SK-N-SH treated with all-trans-retinoic acid at 6 μM for 48 hours (cell line): ENCODE measurements around the gene VWF.

Source experiments
- ATAC-seq: fragments of 200-7000 bp; cut with Tn5 transposase; 3 replicates; pipeline ENCODE4 v1.9.1; 2020; ENCODE audit warnings: mild to moderate bottlenecking, moderate library complexity
- BACH2 ChIP-seq: fragments of 250-450 bp; sonication (Bioruptor Pico); IDR thresholded peaks from 2 replicates; pipeline ENCODE4 v1.9.0; 2021; ENCODE audit warnings: mild to moderate bottlenecking, borderline replicate concordance
- CREB5 ChIP-seq: fragments of 250-450 bp; sonication (Bioruptor Pico); IDR thresholded peaks from 2 replicates; pipeline ENCODE4 v1.5.1; 2020; ENCODE audit warnings: low read depth, mild to moderate bottlenecking, moderate library complexity
- CSDC2 ChIP-seq: fragments of 250-450 bp; sonication (Bioruptor Pico); IDR thresholded peaks from 2 replicates; pipeline ENCODE4 v1.5.0; 2020; ENCODE audit warnings: mild to moderate bottlenecking, moderate library complexity
- ESRRG ChIP-seq: fragments of 250-450 bp; sonication (Bioruptor Pico); IDR thresholded peaks from 2 replicates; pipeline ENCODE4 v1.6.1; 2021; ENCODE audit warnings: mild to moderate bottlenecking
- GLIS3 ChIP-seq: fragments of 250-450 bp; sonication (Bioruptor Pico); IDR thresholded peaks from 2 replicates; pipeline ENCODE4 v1.5.0; 2020; ENCODE audit warnings: mild to moderate bottlenecking, moderate library complexity
- ISL1 ChIP-seq: fragments of 250-450 bp; sonication (Bioruptor Pico); IDR thresholded peaks from 2 replicates; pipeline ENCODE4 v2.1.2; 2022; ENCODE audit warnings: mild to moderate bottlenecking, moderate library complexity
- POU6F1 ChIP-seq: fragments of 250-450 bp; sonication (Bioruptor Pico); IDR thresholded peaks from 2 replicates; pipeline ENCODE4 v1.8.0; 2021; ENCODE audit warnings: low read depth, mild to moderate bottlenecking, moderate library complexity, borderline replicate concordance
- PPARA ChIP-seq: fragments of 250-450 bp; sonication (Bioruptor Pico); IDR thresholded peaks from 2 replicates; pipeline ENCODE4 v1.5.0; 2020; ENCODE audit warnings: mild to moderate bottlenecking, borderline replicate concordance
- RARB ChIP-seq: fragments of 250-450 bp; sonication (Bioruptor Pico); IDR thresholded peaks from 2 replicates; pipeline ENCODE4 v1.8.0; 2021; ENCODE audit warnings: mild to moderate bottlenecking, moderate library complexity
- SNAI2 ChIP-seq: fragments of 250-450 bp; sonication (Bioruptor Pico); IDR thresholded peaks from 2 replicates; pipeline ENCODE4 v1.5.0; 2020; ENCODE audit warnings: mild to moderate bottlenecking, moderate library complexity
- TCF4 ChIP-seq: fragments of 250-450 bp; sonication (Bioruptor Pico); IDR thresholded peaks from 2 replicates; pipeline ENCODE4 v1.8.0; 2021; ENCODE audit warnings: mild to moderate bottlenecking, moderate library complexity, borderline replicate concordance
- TOX ChIP-seq: fragments of 250-450 bp; sonication (Bioruptor Pico); IDR thresholded peaks from 2 replicates; pipeline ENCODE4 v1.8.0; 2021; ENCODE audit warnings: mild to moderate bottlenecking, moderate library complexity, borderline replicate concordance
- TSHZ2 ChIP-seq: fragments of 250-450 bp; sonication (Bioruptor Pico); IDR thresholded peaks from 2 replicates; pipeline ENCODE4 v1.5.0; 2020; ENCODE audit warnings: mild to moderate bottlenecking, moderate library complexity
- ZC3H10 ChIP-seq: fragments of 250-450 bp; sonication (Bioruptor Pico); IDR thresholded peaks from 2 replicates; pipeline ENCODE4 v1.5.1; 2021; ENCODE audit warnings: mild to moderate bottlenecking, moderate library complexity
- ZFP3 ChIP-seq: fragments of 250-450 bp; sonication (Bioruptor Pico); IDR thresholded peaks from 2 replicates; pipeline ENCODE4 v1.5.0; 2020; ENCODE audit warnings: mild to moderate bottlenecking, moderate library complexity
- ZFP30 ChIP-seq: fragments of 450-650 bp; formaldehyde crosslinking; IDR thresholded peaks from 2 replicates; pipeline ENCODE4 v1.5.0; 2022; ENCODE audit warnings: mild to moderate bottlenecking, moderate library complexity
- ZNF565 ChIP-seq: fragments of 450-650 bp; formaldehyde crosslinking; conservative IDR thresholded peaks from 2 replicates; pipeline ENCODE4 v1.5.0; 2020; ENCODE audit warnings: low read depth, mild to moderate bottlenecking, moderate library complexity
- ZNF70 ChIP-seq: fragments of 450-650 bp; formaldehyde crosslinking; IDR thresholded peaks from 2 replicates; pipeline ENCODE4 v1.5.0; 2020; ENCODE audit warnings: mild to moderate bottlenecking, moderate library complexity
- ZNF8 ChIP-seq: fragments of 450-650 bp; formaldehyde crosslinking; IDR thresholded peaks from 2 replicates; pipeline ENCODE4 v1.5.0; 2020; ENCODE audit warnings: mild to moderate bottlenecking, moderate library complexity
- TF ChIP-seq, protein P1 (sequence below): fragments of 250-450 bp; sonication (Bioruptor Pico); IDR thresholded peaks from 2 replicates; pipeline ENCODE4 v1.5.1; 2021; ENCODE audit warnings: mild to moderate bottlenecking, moderate library complexity
- TF ChIP-seq, protein P2 (sequence below): fragments of 250-450 bp; sonication (Bioruptor Pico); IDR thresholded peaks from 2 replicates; pipeline ENCODE4 v1.8.0; 2020; ENCODE audit warnings: mild to moderate bottlenecking, moderate library complexity, borderline replicate concordance

Gene VWF

DNA sequence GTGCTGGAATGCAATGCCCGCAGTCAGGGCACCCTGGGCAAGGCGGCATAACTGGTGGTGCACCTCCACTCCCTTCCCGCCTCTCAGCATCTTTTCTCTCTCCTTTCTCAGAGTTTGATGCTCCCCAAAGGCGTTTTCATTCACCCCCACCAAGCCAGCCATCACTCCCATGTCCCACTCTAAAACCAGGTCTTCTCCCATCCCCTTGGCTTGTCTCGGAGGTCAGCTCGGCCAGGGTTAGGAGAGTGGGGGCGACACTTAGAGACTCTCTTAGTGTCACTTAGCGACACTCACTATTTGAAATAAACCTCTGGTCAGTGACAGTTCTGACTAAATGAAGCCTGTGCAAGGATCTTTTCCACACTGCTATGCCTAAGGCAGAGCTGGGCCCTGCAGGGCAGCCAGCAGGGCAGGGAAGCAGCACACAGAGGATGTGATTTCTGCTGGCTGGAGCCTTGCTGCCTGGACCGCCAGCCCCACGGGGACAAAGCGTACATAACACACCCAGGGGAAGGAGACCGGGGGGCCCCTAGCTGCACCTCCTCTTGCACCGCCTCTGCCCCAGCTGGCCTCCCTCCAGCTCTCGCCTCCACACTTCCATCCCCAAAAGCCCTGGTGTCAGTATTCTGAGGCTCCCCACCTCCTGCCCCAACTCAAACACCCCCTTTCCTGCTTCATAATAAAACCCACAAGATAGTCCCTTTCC, 64.5 kb downstream of the VWF start (continued):
- TF ChIP-seq PPARA, result no peak
- TF ChIP-seq TCF4 (CRISPR knock-in tag), result no peak
- TF ChIP-seq CSDC2, result no peak
- TF ChIP-seq GLIS3 (CRISPR knock-in tag), result no peak
- TF ChIP-seq, all 23 proteins: peak for 0

GRCh38 chr12:6059221-6059620, 65.2 kb downstream of the VWF start:
- ATAC-seq, result no peak
- TF ChIP-seq POU6F1 (CRISPR knock-in tag), result no peak
- TF ChIP-seq, protein P1, sequence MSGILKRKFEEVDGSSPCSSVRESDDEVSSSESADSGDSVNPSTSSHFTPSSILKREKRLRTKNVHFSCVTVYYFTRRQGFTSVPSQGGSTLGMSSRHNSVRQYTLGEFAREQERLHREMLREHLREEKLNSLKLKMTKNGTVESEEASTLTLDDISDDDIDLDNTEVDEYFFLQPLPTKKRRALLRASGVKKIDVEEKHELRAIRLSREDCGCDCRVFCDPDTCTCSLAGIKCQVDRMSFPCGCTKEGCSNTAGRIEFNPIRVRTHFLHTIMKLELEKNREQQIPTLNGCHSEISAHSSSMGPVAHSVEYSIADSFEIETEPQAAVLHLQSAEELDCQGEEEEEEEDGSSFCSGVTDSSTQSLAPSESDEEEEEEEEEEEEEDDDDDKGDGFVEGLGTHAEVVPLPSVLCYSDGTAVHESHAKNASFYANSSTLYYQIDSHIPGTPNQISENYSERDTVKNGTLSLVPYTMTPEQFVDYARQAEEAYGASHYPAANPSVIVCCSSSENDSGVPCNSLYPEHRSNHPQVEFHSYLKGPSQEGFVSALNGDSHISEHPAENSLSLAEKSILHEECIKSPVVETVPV (CRISPR knock-in tag), result no peak
- TF ChIP-seq ISL1 (CRISPR knock-in tag), result no peak
- no peak for TF ChIP-seq ZFP30 (CRISPR knock-in tag)
- no peak for TF ChIP-seq BACH2
- TF ChIP-seq ZC3H10 (CRISPR knock-in tag), result no peak
- no peak for TF ChIP-seq TOX (CRISPR knock-in tag)
- no peak for TF ChIP-seq TSHZ2
- TF ChIP-seq ESRRG (CRISPR knock-in tag), result no peak
- no peak for TF ChIP-seq PPARA
- TF ChIP-seq ZNF565, result no peak
- no peak for TF ChIP-seq SNAI2 (CRISPR knock-in tag)
- TF ChIP-seq, protein P2, sequence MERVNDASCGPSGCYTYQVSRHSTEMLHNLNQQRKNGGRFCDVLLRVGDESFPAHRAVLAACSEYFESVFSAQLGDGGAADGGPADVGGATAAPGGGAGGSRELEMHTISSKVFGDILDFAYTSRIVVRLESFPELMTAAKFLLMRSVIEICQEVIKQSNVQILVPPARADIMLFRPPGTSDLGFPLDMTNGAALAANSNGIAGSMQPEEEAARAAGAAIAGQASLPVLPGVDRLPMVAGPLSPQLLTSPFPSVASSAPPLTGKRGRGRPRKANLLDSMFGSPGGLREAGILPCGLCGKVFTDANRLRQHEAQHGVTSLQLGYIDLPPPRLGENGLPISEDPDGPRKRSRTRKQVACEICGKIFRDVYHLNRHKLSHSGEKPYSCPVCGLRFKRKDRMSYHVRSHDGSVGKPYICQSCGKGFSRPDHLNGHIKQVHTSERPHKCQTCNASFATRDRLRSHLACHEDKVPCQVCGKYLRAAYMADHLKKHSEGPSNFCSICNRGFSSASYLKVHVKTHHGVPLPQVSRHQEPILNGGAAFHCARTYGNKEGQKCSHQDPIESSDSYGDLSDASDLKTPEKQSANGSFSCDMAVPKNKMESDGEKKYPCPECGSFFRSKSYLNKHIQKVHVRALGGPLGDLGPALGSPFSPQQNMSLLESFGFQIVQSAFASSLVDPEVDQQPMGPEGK (CRISPR knock-in tag), result no peak

- ATAC-seq, result no peak
Measured at GRCh38 chr12:6058481-6059161, 65.8 kb downstream of the VWF start.

More at GRCh38 chr12:6058481-6059161, 65.8 kb downstream of the VWF start:
- TF ChIP-seq ZNF70 (CRISPR knock-in tag) (no peak), SNAI2 (CRISPR knock-in tag) (no peak), ZNF565 (no peak), TOX (CRISPR knock-in tag) (no peak), ZFP30 (CRISPR knock-in tag) (no peak), GLIS3 (CRISPR knock-in tag) (no peak), TCF4 (CRISPR knock-in tag) (no peak), TSHZ2 (no peak), CREB5 (CRISPR knock-in tag) (no peak), ZFP3 (CRISPR knock-in tag) (no peak), RARB (no peak), ZNF8 (no peak), ZC3H10 (CRISPR knock-in tag) (no peak)
- TF ChIP-seq, protein P2 (CRISPR knock-in tag), result no peak
